Measurements from ENCODE around the gene DENND4A.

Gene DENND4A

GRCh38 chr15:65645392-65645791 lies 146.7 kb downstream of the DENND4A start:
- DNase-seq (ENCODE audit: insufficient read length, low spot score) (no peak), FAIRE-seq (no peak)
- no peak for TF ChIP-seq CTCF (IDR thresholded peaks at IDR 0.05; ENCODE audit: insufficient read depth, missing control alignments)

GRCh38 chr15:65644282-65644681 lies 147.8 kb downstream of the DENND4A start:
- FAIRE-seq (no peak), DNase-seq (ENCODE audit: insufficient read length, low spot score) (no peak)
- TF ChIP-seq CTCF (IDR thresholded peaks at IDR 0.05; ENCODE audit: insufficient read depth, missing control alignments): no peak

GRCh38 chr15:65642594-65642993 lies 149.5 kb downstream of the DENND4A start:
- DNase-seq (ENCODE audit: insufficient read length, low spot score) (no peak), FAIRE-seq (no peak)
- TF ChIP-seq CTCF (IDR thresholded peaks at IDR 0.05; ENCODE audit: insufficient read depth, missing control alignments): no peak

- FAIRE-seq (no peak), DNase-seq (ENCODE audit: insufficient read length, low spot score) (no peak)
- no peak for TF ChIP-seq CTCF (IDR thresholded peaks at IDR 0.05; ENCODE audit: insufficient read depth, missing control alignments)
Observed at GRCh38 chr15:65641768-65642475, 150.2 kb downstream of the DENND4A start.

- no peak for TF ChIP-seq CTCF (IDR thresholded peaks at IDR 0.05; ENCODE audit: insufficient read depth, missing control alignments)
- no peak for FAIRE-seq
- DNase-seq (ENCODE audit: insufficient read length, low spot score): no peak
Observed at GRCh38 chr15:65639509-65639908, 152.6 kb downstream of the DENND4A start.

GRCh38 chr15:65638681-65639089 lies 153.4 kb downstream of the DENND4A start:
- no peak for FAIRE-seq
- DNase-seq (ENCODE audit: insufficient read length, low spot score): peak; percentile 78
- peak; percentile 92 for TF ChIP-seq CTCF (IDR thresholded peaks at IDR 0.05; ENCODE audit: insufficient read depth, missing control alignments)

- FAIRE-seq: no peak
- no peak for TF ChIP-seq CTCF (IDR thresholded peaks at IDR 0.05; ENCODE audit: insufficient read depth, missing control alignments)
- DNase-seq (ENCODE audit: insufficient read length, low spot score): no peak
Observed at GRCh38 chr15:65638109-65638508, 154.0 kb downstream of the DENND4A start.
